HEK293 (cell line): ENCODE data around the gene TMEM134.
A peak's percentile ranks its signal among the peaks of the same experiment; 100 is the strongest.

Experiments used
- CTCF ChIA-PET: fragments of 350-600 bp; formaldehyde crosslinking; extraction: SDS; loops from one replicate; lab custom pipeline; 2021; ENCODE audit warnings: antibody characterized with exemption; lab: Yijun Ruan, JAX
- POLR2A ChIA-PET: fragments of 300-600 bp; formaldehyde crosslinking; extraction: SDS; loops from one replicate; lab custom pipeline; 2020; ENCODE audit warnings: antibody characterized with exemption, inconsistent platforms; lab: Yijun Ruan, JAX
- H3K27ac ChIP-seq: fragments of 200-500 bp; sonication (Bioruptor generic); 2 replicates; pipeline ENCODE4 v1.5.1; 2014; ENCODE audit warnings: low read depth, low read length, control low read depth, inconsistent platforms; ENCODE audit errors: extremely low read depth
- H3K36me3 ChIP-seq, 2 experiments: fragments of 200-500 bp in 1 of 2; sonication (Bioruptor generic) in 1 of 2; 1 replicate in 1 of 2; 2 replicates in 1 of 2; pipeline ENCODE4 v1.5.1; 2014 to 2017; ENCODE audit warnings: inconsistent platforms in 2 of 2, low read length in 2 of 2; ENCODE audit not compliant: control insufficient read depth in 2 of 2, insufficient read depth in 1 of 2
- H3K4me1 ChIP-seq: fragments of 200-500 bp; sonication (Bioruptor generic); 2 replicates; pipeline ENCODE4 v1.5.1; 2014; ENCODE audit warnings: mild to moderate bottlenecking, low read length, inconsistent platforms; ENCODE audit not compliant: control insufficient read depth, insufficient read depth
- H3K4me3 ChIP-seq: 2 replicates; pipeline ENCODE4 v1.5.1; 2011; ENCODE audit warnings: low read depth, mild to moderate bottlenecking, control low read depth, low read length, moderate library complexity
- H3K9me3 ChIP-seq: fragments of 200-500 bp; sonication (Bioruptor generic); 2 replicates; pipeline ENCODE4 v1.5.1; 2014; ENCODE audit warnings: low read depth, low read length, inconsistent platforms; ENCODE audit not compliant: control insufficient read depth, insufficient read depth
- PRDM10 ChIP-seq: fragments of 450-650 bp; formaldehyde crosslinking; IDR thresholded peaks from 2 replicates; pipeline ENCODE4 v1.5.1; 2016; ENCODE audit warnings: missing biosample characterization, missing genetic modification characterization
- RBAK ChIP-seq: fragments of 450-650 bp; formaldehyde crosslinking; IDR thresholded peaks from 2 replicates; pipeline ENCODE4 v1.5.1; 2016; ENCODE audit warnings: missing biosample characterization, missing genetic modification characterization
- SP7 ChIP-seq: fragments of 450-650 bp; formaldehyde crosslinking; IDR thresholded peaks from 2 replicates; pipeline ENCODE4 v1.5.1; 2016; ENCODE audit warnings: missing biosample characterization, missing genetic modification characterization
- TCF7L2 ChIP-seq: IDR thresholded peaks from 2 replicates; pipeline ENCODE4 v1.6.1; 2011; ENCODE audit warnings: low read depth, mild to moderate bottlenecking, inconsistent platforms, low read length, moderate library complexity, borderline replicate concordance
- ZBTB20 ChIP-seq: fragments of 450-650 bp; formaldehyde crosslinking; IDR thresholded peaks from 2 replicates; pipeline ENCODE4 v1.5.1; 2016; ENCODE audit warnings: missing biosample characterization, missing genetic modification characterization
- ZFP3 ChIP-seq: fragments of 450-650 bp; formaldehyde crosslinking; IDR thresholded peaks from 2 replicates; pipeline ENCODE4 v1.5.1; 2016; ENCODE audit warnings: low read depth, missing biosample characterization, missing genetic modification characterization
- ZNF121 ChIP-seq: fragments of 450-650 bp; formaldehyde crosslinking; IDR thresholded peaks from 2 replicates; pipeline ENCODE4 v1.5.1; 2016; ENCODE audit warnings: missing biosample characterization, missing genetic modification characterization
- ZNF132 ChIP-seq: fragments of 450-650 bp; formaldehyde crosslinking; IDR thresholded peaks from 2 replicates; pipeline ENCODE4 v1.5.1; 2017; ENCODE audit warnings: missing biosample characterization, missing genetic modification characterization, borderline replicate concordance
- ZNF138 ChIP-seq: fragments of 450-650 bp; formaldehyde crosslinking; IDR thresholded peaks from 2 replicates; pipeline ENCODE4 v1.5.1; 2016; ENCODE audit warnings: missing biosample characterization, missing genetic modification characterization, borderline replicate concordance
- ZNF239 ChIP-seq: fragments of 450-650 bp; formaldehyde crosslinking; IDR thresholded peaks from 2 replicates; pipeline ENCODE4 v1.5.1; 2016; ENCODE audit warnings: missing biosample characterization, missing genetic modification characterization
- ZNF274 ChIP-seq, 2 experiments: fragments of 200-500 bp in 1 of 2; fragments of 450-650 bp in 1 of 2; sonication (Bioruptor generic) in 1 of 2; formaldehyde crosslinking in 1 of 2; IDR thresholded peaks; 2 replicates each; pipeline versions ENCODE4 v1.5.1 to v1.6.1; 2014 to 2016; ENCODE audit warnings: borderline replicate concordance in 1 of 2, inconsistent platforms in 1 of 2, low read length in 1 of 2, missing biosample characterization in 1 of 2, missing genetic modification characterization in 1 of 2
- ZNF292 ChIP-seq: fragments of 450-650 bp; formaldehyde crosslinking; IDR thresholded peaks from 2 replicates; pipeline ENCODE4 v1.5.1; 2016; ENCODE audit warnings: low read depth, missing biosample characterization, missing genetic modification characterization, borderline replicate concordance
- ZNF350 ChIP-seq: fragments of 450-650 bp; formaldehyde crosslinking; IDR thresholded peaks from 2 replicates; pipeline ENCODE4 v1.5.0; 2017; ENCODE audit warnings: missing biosample characterization, mild to moderate bottlenecking, missing genetic modification characterization
- ZNF362 ChIP-seq: fragments of 450-650 bp; formaldehyde crosslinking; IDR thresholded peaks from 2 replicates; pipeline ENCODE4 v1.5.1; 2016; ENCODE audit warnings: missing biosample characterization, missing genetic modification characterization
- ZNF37A ChIP-seq: fragments of 450-650 bp; IDR thresholded peaks from 2 replicates; pipeline ENCODE4 v1.5.1; 2018; ENCODE audit warnings: missing biosample characterization, missing genetic modification characterization
- TF ChIP-seq, protein P1 (sequence below): fragments of 450-650 bp; formaldehyde crosslinking; IDR thresholded peaks from 2 replicates; pipeline ENCODE4 v1.5.1; 2016; ENCODE audit warnings: missing biosample characterization, missing genetic modification characterization
- TF ChIP-seq, protein P2 (sequence below): fragments of 450-650 bp; IDR thresholded peaks from 2 replicates; pipeline ENCODE4 v1.5.1; 2018; ENCODE audit warnings: missing biosample characterization, mild to moderate bottlenecking, missing genetic modification characterization

Gene TMEM134

GRCh38 chr11:67449116-67449844 is 19.8 kb downstream of the TMEM134 start (continued):
- TF ChIP-seq ZNF37A (tag by site-specific recombination) (no peak), SP7 (tag by site-specific recombination) (no peak)

DNA sequence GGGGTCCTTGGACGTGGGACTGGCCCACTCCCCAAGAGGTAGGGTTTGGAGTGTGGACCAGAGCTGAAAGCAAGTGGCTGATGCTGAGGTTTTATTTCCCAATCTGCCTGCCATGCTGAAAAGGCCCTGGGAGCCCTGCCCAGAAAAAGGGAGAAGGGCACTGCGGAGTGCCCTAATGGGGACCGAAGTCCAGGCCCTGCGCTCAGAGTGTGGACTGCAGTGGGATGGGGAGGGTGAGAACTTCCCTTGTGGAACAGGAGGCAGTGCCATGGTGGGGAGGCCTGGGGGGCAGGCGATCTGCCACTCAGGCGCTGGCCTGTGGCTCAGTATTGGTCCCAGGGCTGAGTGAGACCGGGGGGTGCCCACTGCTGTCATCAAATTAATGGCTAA is 20.8 kb downstream of the TMEM134 start:
- ChIA-PET CTCF (no interaction called here), POLR2A (interaction anchor here (0.6 kb wide), 1 partner anchor 9 kb away, joined by 4 read pairs; no protein-coding TSS in a partner anchor)
- no peak overlapping the region for H3K4me3 ChIP-seq
- TF ChIP-seq TCF7L2, result no peak
- no peak for TF ChIP-seq ZNF132 (tag by site-specific recombination)
- TF ChIP-seq ZNF239 (tag by site-specific recombination), result no peak
- TF ChIP-seq ZNF350 (tag by site-specific recombination), result no peak
- TF ChIP-seq, protein P1, sequence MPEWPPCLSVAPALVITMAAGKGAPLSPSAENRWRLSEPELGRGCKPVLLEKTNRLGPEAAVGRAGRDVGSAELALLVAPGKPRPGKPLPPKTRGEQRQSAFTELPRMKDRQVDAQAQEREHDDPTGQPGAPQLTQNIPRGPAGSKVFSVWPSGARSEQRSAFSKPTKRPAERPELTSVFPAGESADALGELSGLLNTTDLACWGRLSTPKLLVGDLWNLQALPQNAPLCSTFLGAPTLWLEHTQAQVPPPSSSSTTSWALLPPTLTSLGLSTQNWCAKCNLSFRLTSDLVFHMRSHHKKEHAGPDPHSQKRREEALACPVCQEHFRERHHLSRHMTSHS (tag by site-specific recombination), result no peak
- no peak for TF ChIP-seq ZNF138 (tag by site-specific recombination)
- no peak for TF ChIP-seq ZNF274 (IDR thresholded peaks at IDR 0.05; ENCODE audit: low read length)
- no peak for TF ChIP-seq ZNF274 (tag by site-specific recombination; IDR thresholded peaks at IDR 0.05; ENCODE audit: borderline replicate concordance)
- TF ChIP-seq ZFP3 (tag by site-specific recombination), result no peak
- TF ChIP-seq ZNF292 (tag by site-specific recombination), result no peak
- H3K27ac ChIP-seq, result no peak overlapping the region
- no peaks in the 10 kb centered on the region for H3K4me1 ChIP-seq
- H3K9me3 ChIP-seq, result no peaks in the 10 kb centered on the region
- H3K36me3 ChIP-seq, result no peaks in the 10 kb centered on the region

- CTCF ChIA-PET, result no interaction called here
- TF ChIP-seq RBAK (tag by site-specific recombination), result no peak
- no peak for TF ChIP-seq PRDM10 (tag by site-specific recombination)
- no peak for TF ChIP-seq ZBTB20 (tag by site-specific recombination)
- no peak for TF ChIP-seq ZNF362
- peak; percentile 81 for TF ChIP-seq ZNF121 (tag by site-specific recombination)
- TF ChIP-seq, protein P2, sequence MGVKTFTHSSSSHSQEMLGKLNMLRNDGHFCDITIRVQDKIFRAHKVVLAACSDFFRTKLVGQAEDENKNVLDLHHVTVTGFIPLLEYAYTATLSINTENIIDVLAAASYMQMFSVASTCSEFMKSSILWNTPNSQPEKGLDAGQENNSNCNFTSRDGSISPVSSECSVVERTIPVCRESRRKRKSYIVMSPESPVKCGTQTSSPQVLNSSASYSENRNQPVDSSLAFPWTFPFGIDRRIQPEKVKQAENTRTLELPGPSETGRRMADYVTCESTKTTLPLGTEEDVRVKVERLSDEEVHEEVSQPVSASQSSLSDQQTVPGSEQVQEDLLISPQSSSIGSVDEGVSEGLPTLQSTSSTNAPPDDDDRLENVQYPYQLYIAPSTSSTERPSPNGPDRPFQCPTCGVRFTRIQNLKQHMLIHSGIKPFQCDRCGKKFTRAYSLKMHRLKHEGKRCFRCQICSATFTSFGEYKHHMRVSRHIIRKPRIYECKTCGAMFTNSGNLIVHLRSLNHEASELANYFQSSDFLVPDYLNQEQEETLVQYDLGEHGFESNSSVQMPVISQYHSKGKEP (tag by site-specific recombination), result no peak
Measured at GRCh38 chr11:67445515-67445914, 23.5 kb downstream of the TMEM134 start.

More at GRCh38 chr11:67445515-67445914, 23.5 kb downstream of the TMEM134 start:
- Histone ChIP-seq H3K4me1 (no peaks in the 10 kb centered on the region), H3K36me3 (peaks cover 0 to 18% of the 10 kb centered on the region in 2 experiments; a peak in 1 of 3 replicates), H3K4me3 (no peak overlapping the region), H3K9me3 (no peaks in the 10 kb centered on the region), H3K27ac (no peak overlapping the region)
- POLR2A ChIA-PET, result no interaction called here
